Astrocyte of the spinal cord (primary cell): ENCODE results near the gene GALNT17.
"Not testable (repeated sequence)": the region's sequence is repeated elsewhere in the genome, so short reads cannot be mapped to it uniquely, and the experiment has no call there.

ENCODE experiments used
- DNase-seq: peaks from one replicate; pipeline ENCODE4 v3.0.0; 2011; ENCODE audit warnings: low read depth, low spot score
- H3K4me3 ChIP-seq: 2 replicates; pipeline ENCODE4 v1.5.1; 2011; ENCODE audit warnings: low read depth, mild to moderate bottlenecking, low read length, moderate library complexity
- in situ Hi-C: cut with HindIII; loops from 2 replicates; pipeline ENCODE4 v1.10.0; 2017; ENCODE audit warnings: low sequenced_read_pairs
- TF ChIP-seq, protein P1 (sequence below): IDR thresholded peaks from 2 replicates; pipeline ENCODE4 v1.5.1; 2012; ENCODE audit warnings: low read depth, mild to moderate bottlenecking, low read length, inconsistent platforms

Gene GALNT17

DNA sequence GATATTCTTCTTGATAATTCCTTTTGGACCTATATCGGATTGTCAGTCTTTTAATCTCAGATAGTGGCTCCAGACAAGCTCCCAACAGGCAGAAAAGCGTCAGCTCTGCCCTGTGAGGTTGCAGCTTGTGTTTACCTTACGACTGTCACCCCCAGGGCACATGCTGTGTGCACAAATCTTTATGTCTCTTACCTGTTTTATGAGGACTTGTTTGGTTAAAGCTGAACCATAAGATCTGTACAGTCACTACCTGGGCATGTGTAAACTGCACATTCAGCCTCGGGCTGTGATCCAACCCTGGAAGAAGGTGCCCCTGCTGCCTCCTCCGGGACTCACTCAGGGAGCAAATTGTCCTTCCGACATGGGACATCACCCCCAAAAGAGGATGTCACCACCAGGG lies 119.8 kb downstream of the GALNT17 start:
- in situ Hi-C loops: no loop called here

DNA sequence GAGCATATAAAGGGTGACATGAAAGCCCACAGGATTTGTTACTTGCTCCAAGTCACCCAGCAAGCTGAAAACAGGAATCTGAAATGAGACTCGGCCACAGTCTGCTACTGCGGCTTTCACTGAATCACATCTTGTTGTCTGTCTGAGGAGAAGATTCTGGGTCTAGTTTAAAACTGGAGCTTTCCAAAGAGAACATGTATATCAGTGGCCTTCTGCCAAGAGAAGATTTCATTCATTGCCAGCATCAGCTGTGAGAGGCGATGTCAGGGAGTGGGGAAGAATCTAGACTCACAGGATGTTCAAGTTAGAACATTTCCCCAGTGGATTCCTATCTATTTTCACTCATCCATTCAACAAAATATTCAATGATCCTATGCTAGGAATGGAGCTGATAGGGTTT lies 122.8 kb downstream of the GALNT17 start:
- H3K4me3 ChIP-seq: no peak overlapping the region
- TF ChIP-seq, protein P1, sequence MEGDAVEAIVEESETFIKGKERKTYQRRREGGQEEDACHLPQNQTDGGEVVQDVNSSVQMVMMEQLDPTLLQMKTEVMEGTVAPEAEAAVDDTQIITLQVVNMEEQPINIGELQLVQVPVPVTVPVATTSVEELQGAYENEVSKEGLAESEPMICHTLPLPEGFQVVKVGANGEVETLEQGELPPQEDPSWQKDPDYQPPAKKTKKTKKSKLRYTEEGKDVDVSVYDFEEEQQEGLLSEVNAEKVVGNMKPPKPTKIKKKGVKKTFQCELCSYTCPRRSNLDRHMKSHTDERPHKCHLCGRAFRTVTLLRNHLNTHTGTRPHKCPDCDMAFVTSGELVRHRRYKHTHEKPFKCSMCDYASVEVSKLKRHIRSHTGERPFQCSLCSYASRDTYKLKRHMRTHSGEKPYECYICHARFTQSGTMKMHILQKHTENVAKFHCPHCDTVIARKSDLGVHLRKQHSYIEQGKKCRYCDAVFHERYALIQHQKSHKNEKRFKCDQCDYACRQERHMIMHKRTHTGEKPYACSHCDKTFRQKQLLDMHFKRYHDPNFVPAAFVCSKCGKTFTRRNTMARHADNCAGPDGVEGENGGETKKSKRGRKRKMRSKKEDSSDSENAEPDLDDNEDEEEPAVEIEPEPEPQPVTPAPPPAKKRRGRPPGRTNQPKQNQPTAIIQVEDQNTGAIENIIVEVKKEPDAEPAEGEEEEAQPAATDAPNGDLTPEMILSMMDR: no peak
- in situ Hi-C loops: no loop called here
- DNase-seq: no peak

More for the DNA sequence above, 119.8 kb downstream of the GALNT17 start:
- TF ChIP-seq, protein P1: no peak
- no peak overlapping the region for H3K4me3 ChIP-seq
- no peak for DNase-seq

- in situ Hi-C loops: no loop called here
- H3K4me3 ChIP-seq: no peak overlapping the region
- DNase-seq: no peak
- TF ChIP-seq, protein P1: no peak
Observed at GRCh38 chr7:71255537-71256178, 123.7 kb downstream of the GALNT17 start.

- TF ChIP-seq, protein P1: no peak
- no peak for DNase-seq
- in situ Hi-C loops: no loop called here
- H3K4me3 ChIP-seq: no peak overlapping the region
Observed at GRCh38 chr7:71261066-71261465, 129.1 kb downstream of the GALNT17 start.

DNA sequence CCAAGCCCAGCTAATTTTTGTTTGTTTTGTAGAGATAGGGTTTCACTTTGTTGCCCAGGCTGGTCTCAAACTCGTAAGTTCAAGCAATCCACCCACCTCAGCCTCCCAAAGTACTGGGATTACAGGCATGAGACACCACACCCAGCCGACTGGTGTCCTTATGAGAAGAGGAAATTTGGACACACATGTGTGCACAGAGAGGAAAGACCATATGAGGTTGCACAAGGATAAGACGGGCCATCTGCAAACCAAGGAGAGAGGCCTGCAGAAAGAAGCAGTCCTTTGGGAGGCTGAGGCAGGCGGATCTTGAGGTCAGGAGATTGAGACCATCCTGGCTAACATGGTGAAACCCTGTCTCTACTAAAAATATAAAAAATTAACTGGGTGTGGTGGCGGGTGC lies 130.9 kb downstream of the GALNT17 start:
- in situ Hi-C loops, DNase-seq, H3K4me3 ChIP-seq: not testable (repeated sequence)

DNA sequence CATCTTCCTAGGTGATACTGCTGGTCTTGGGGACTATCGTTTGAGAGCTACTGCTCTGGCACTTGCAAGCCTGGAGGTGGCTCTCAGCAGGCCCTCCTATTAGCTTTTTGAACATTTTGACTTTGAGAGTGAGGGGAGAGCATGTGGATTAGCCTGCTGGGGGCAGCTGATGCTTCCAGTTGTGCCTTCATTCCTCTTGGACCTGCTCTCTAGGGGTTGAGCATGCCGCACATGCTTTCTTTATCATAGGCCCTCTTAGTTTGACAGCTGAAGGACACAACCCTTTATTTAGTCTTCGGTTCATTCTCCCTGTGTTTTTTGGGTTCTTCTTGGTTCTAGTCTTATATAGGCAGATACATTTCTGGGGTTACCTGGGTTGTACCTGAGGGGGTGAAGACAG lies 132.1 kb downstream of the GALNT17 start:
- DNase-seq: no peak
- in situ Hi-C loops: no loop called here
- H3K4me3 ChIP-seq: no peak overlapping the region
- TF ChIP-seq, protein P1: no peak

GRCh38 chr7:71266912-71267311 lies 135.0 kb downstream of the GALNT17 start:
- in situ Hi-C loops: no loop called here
- TF ChIP-seq, protein P1: no peak
- DNase-seq: no peak
- no peak overlapping the region for H3K4me3 ChIP-seq
